Heart left ventricle (tissue), 13 donors: ENCODE data around the gene AHDC1.

Experiments used
- POLR2A ChIP-seq, 2 donors: fragments of 450-650 bp; IDR thresholded peaks; one replicate each; pipeline ENCODE4 v1.6.1; 2017; ENCODE audit warnings: antibody characterized with exemption in 2 of 2, mild to moderate bottlenecking in 2 of 2, moderate library complexity in 2 of 2
- TF ChIP-seq, protein P1 (sequence below), 12 donors: fragments of 200-600 bp; sonication (generic) in 4 of 12; IDR thresholded peaks; one replicate each; pipeline versions ENCODE4 v1.5.0 to v1.8.0; 2018 to 2022; ENCODE audit warnings: antibody characterized with exemption in 12 of 12, mild to moderate bottlenecking in 5 of 12
- donor health status: ischemic (EF 13 %, LVEDD 7.1; RV severe dilation, severe dysfunction).
- donor health status: DM: no; HTN: yes; CAD: no.
- donor health status: DM: no; HTN: no; CAD: no.
- donor health status: ischemic (EF 25% LVEDD 6.9; RV normal size, moderate dysfunction).
- donor health status: ischemic (EF 25% LVEDD 5.7; RV mildly dilated, moderate dysfunction).
- donor health status: ischemic (EF 35%, LVEDD 5.7; RV mildly dilated, moderate dysfunction).
- donor health status: nonischemic (EF 11% LVEDD 7.7; RV severe dilation, severe dysfunction).
- donor health status: DM: yes; HTN: yes; CAD: no.
- donor health status: PGD.
- donor health status: ischemic (EF 29% LVEDD 5.4; RV normal size, mild dysfunction).
- donor health status: nonischemic (EF 23%, LVEDD 6.1; RV moderate dilation, normal function).

DNA sequence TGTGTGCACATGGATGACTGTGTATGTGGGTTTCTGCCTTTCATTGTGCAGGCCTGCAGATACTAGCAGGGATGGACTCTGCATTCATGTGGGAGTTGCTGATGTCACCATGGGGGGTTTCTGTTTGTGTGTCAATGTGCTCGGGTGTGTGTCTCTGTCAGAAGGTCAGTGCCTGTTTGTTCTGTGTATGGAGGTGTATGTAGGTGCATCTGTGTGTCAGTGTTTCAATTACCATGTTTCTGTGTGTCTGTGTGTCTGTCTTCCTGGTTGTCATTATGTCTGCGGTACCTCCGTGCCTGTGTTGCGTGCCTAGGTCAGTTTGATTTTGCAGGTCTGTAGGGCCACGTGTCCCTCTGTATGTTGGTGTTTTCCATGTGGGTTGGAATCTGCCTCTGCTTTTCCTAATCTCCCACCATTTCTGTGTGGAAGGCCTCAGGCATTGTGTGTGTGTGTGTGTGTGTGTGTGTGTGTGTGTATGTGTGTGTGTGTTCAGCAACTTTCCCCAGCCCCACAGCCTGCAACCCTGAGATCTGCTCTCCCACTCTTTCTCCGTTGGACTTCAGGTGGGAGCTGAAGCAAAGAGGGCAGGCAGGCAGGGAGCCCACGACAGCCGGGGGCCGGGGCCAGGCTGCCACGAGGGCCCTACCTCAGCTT is 77.2 kb downstream of the AHDC1 start:
- TF ChIP-seq, protein P1, sequence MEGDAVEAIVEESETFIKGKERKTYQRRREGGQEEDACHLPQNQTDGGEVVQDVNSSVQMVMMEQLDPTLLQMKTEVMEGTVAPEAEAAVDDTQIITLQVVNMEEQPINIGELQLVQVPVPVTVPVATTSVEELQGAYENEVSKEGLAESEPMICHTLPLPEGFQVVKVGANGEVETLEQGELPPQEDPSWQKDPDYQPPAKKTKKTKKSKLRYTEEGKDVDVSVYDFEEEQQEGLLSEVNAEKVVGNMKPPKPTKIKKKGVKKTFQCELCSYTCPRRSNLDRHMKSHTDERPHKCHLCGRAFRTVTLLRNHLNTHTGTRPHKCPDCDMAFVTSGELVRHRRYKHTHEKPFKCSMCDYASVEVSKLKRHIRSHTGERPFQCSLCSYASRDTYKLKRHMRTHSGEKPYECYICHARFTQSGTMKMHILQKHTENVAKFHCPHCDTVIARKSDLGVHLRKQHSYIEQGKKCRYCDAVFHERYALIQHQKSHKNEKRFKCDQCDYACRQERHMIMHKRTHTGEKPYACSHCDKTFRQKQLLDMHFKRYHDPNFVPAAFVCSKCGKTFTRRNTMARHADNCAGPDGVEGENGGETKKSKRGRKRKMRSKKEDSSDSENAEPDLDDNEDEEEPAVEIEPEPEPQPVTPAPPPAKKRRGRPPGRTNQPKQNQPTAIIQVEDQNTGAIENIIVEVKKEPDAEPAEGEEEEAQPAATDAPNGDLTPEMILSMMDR (IDR thresholded peaks at IDR 0.05): no peak
- no peak for TF ChIP-seq POLR2A (IDR thresholded peaks at IDR 0.05)
